ENCODE measurements around the gene EIF4G3. TPM values are rescaled to one million over a fixed set of nuclear protein-coding genes. Genes with fewer than 3 reads are reported as not detected.

The EIF4G3 gene
- total and polyA plus RNA-seq, 9 of the 15 experiments (the other 6 are each of a cell fraction or from before 2014, with no cell fraction given) = 6.7 to 40.5 (median 32.1) TPM

GRCh38 chr1:21154717-21155116 lies 22.0 kb downstream of the EIF4G3 start:
- H4K20me1 ChIP-seq (replicated peaks; ENCODE audit: control insufficient read depth, insufficient read depth, low read length) = no peaks in the 10 kb centered on the region
- no peak for ATAC-seq
- no peak for FAIRE-seq
- no peaks in the 10 kb centered on the region for H3K27me3 ChIP-seq (ENCODE audit: control insufficient read depth in 2 of 2, insufficient read depth in 2 of 2, low read length in 2 of 2)
- no peak overlapping the region for H3K4me3 ChIP-seq
- no peak for TF ChIP-seq STAG1 (CRISPR knock-in tag; IDR thresholded peaks at IDR 0.05; ENCODE audit: borderline replicate concordance)
- TF ChIP-seq RFX7 (CRISPR knock-in tag; IDR thresholded peaks at IDR 0.05) = no peak
- no peak overlapping the region for H2AFZ ChIP-seq (ENCODE audit: low read depth, low read length)
- no peak overlapping the region for H3K4me2 ChIP-seq (ENCODE audit: insufficient read depth, low read length)
- ChIA-PET CTCF (ENCODE audit: low intra/inter-chr PET ratio) (no interaction called here), POLR2A (interaction anchor here (0.7 to 1.5 kb wide), 2 partner anchors 8 kb away, joined by 3 to 4 read pairs; no protein-coding TSS in a partner anchor)
- no peak overlapping the region for H3K9ac ChIP-seq (ENCODE audit: insufficient read depth in 1 of 2, low read depth in 2 of 2, low read length in 2 of 2)
- no peak overlapping the region for H3K27ac ChIP-seq (ENCODE audit: extremely low read depth, low read depth, low read length)
- no peak for DNase-seq (ENCODE audit: extremely low read depth in 1 of 4, low spot score in 3 of 4)
- intact Hi-C loops (cut with micrococcal nuclease) = no loop called here
- in situ Hi-C loops (cut with MboI) = no loop called here
- WGBS (ENCODE audit: insufficient coverage, low coverage, missing lambda C conversion rate) = 87% methylated on average over 3 of the region's 3 CpGs
- no peaks in the 10 kb centered on the region for H3K9me1 ChIP-seq (ENCODE audit: control insufficient read depth, insufficient read depth, low read length)
- H3K79me2 ChIP-seq (ENCODE audit: control insufficient read depth, insufficient read depth, low read length) = peaks cover 17% of the 10 kb centered on the region; the same call in 2 of the 3 replicates
- H3K9me3 ChIP-seq (replicated peaks; ENCODE audit: control insufficient read depth, insufficient read depth, low read depth, low read length) = no peaks in the 10 kb centered on the region
- no TSS peak for BruUV-seq (replicated peaks)
- no peaks in the 10 kb centered on the region for H3K4me1 ChIP-seq (replicated peaks in 1 of 2; ENCODE audit: control insufficient read depth in 2 of 2, insufficient read depth in 2 of 2, low read length in 2 of 2)
- peaks cover 9% of the 10 kb centered on the region; the same call in 1 of the 3 replicates for H3K36me3 ChIP-seq (ENCODE audit: control insufficient read depth, insufficient read depth, low read length)

GRCh38 chr1:21153388-21153787 lies 23.3 kb downstream of the EIF4G3 start:
- 65% methylated on average over 6 of the region's 6 CpGs for WGBS (ENCODE audit: insufficient coverage, low coverage, missing lambda C conversion rate)
- H3K27me3 ChIP-seq (ENCODE audit: control insufficient read depth in 2 of 2, insufficient read depth in 2 of 2, low read length in 2 of 2) = no peaks in the 10 kb centered on the region
- in situ Hi-C loops (cut with MboI) (no loop called here), intact Hi-C loops (cut with micrococcal nuclease) (no loop called here)
- CTCF ChIA-PET (ENCODE audit: low intra/inter-chr PET ratio) = no interaction called here
- no peak overlapping the region for H2AFZ ChIP-seq (ENCODE audit: low read depth, low read length)
- H3K4me1 ChIP-seq (replicated peaks in 1 of 2; ENCODE audit: control insufficient read depth in 2 of 2, insufficient read depth in 2 of 2, low read length in 2 of 2) = no peaks in the 10 kb centered on the region; a peak in 1 of 5 replicates
- H3K9me3 ChIP-seq (replicated peaks; ENCODE audit: control insufficient read depth, insufficient read depth, low read depth, low read length) = no peaks in the 10 kb centered on the region
- H3K4me2 ChIP-seq (ENCODE audit: insufficient read depth, low read length) = no peak overlapping the region
- H3K4me3 ChIP-seq = no peak overlapping the region
- H3K9ac ChIP-seq (ENCODE audit: insufficient read depth in 1 of 2, low read depth in 2 of 2, low read length in 2 of 2) = no peak overlapping the region
- H3K79me2 ChIP-seq (ENCODE audit: control insufficient read depth, insufficient read depth, low read length) = peaks cover 18% of the 10 kb centered on the region; the same call in 2 of the 3 replicates
- POLR2A ChIA-PET = interaction anchor here (1.7 to 2.2 kb wide), 2 partner anchors 9 to 21 kb away, joined by 7 to 9 read pairs; no protein-coding TSS in a partner anchor
- DNase-seq (ENCODE audit: extremely low read depth in 1 of 4, low spot score in 3 of 4) (no peak), ATAC-seq (no peak), FAIRE-seq (no peak)
- BruUV-seq (replicated peaks) = no TSS peak
- TF ChIP-seq ZNF444 (CRISPR knock-in tag; IDR thresholded peaks at IDR 0.05) (no peak), C11orf30 (IDR thresholded peaks at IDR 0.05; ENCODE audit: low read depth) (peak; percentile 55; the same call in 1 of the 2 replicates), ZNF316 (IDR thresholded peaks at IDR 0.05) (peak; percentile 67; the same call in 1 of the 2 replicates), MAFG (tag; conservative IDR thresholded peaks at IDR 0.05) (peak; percentile 15; the same call in 1 of the 2 replicates)
- no peaks in the 10 kb centered on the region for H3K9me1 ChIP-seq (ENCODE audit: control insufficient read depth, insufficient read depth, low read length)
- H3K27ac ChIP-seq (ENCODE audit: extremely low read depth, low read depth, low read length) = no peak overlapping the region
- H3K36me3 ChIP-seq (ENCODE audit: control insufficient read depth, insufficient read depth, low read length) = peaks cover 17% of the 10 kb centered on the region; the same call in 1 of the 3 replicates
- H4K20me1 ChIP-seq (replicated peaks; ENCODE audit: control insufficient read depth, insufficient read depth, low read length) = no peaks in the 10 kb centered on the region

Measured in K562 (cell line).